Uterus (tissue), 2 donors: ENCODE data around the gene TREM1.

Experiments
- CTCF ChIP-seq, 4 experiments: fragments of 200-600 bp in 2 of 4; fragments of 450-650 bp in 2 of 4; sonication (generic) in 2 of 4; IDR thresholded peaks; one replicate each; pipeline ENCODE4 v1.5.1; 2016 to 2019; ENCODE audit warnings: antibody characterized with exemption in 4 of 4, mild to moderate bottlenecking in 2 of 4, moderate library complexity in 1 of 4
- POLR2A ChIP-seq, 2 donors: fragments of 450-650 bp; IDR thresholded peaks; one replicate each; pipeline ENCODE4 v1.6.1; 2016; ENCODE audit warnings: antibody characterized with exemption in 2 of 2, mild to moderate bottlenecking in 1 of 2, moderate library complexity in 1 of 2

- no peak for TF ChIP-seq CTCF (IDR thresholded peaks at IDR 0.05)
- no peak for TF ChIP-seq POLR2A (IDR thresholded peaks at IDR 0.05)
Measured at GRCh38 chr6:41258196-41258493, 28.3 kb downstream of the TREM1 start.
